Measurements from ENCODE around the gene SETD5.

DNA sequence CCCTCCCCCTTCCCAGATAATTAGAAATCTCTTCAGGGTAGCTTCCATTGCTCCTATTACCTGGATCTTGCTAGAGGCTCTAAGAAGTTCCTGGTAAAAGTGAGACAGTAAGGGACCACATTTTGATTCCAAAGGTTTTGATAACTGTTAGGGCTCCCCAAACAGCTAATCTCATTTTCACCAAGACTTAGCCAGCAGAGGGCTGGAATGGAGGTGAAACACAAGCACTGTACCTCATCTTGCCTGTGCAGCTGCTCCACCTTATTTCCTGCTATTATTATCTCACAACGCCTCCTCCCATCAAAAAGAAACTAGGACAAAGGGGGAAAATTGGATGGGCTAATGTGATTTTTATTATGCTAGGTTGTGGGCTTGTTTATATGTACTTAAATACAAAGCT, 7.3 kb downstream of the SETD5 start:
- TF ChIP-seq, protein P1, sequence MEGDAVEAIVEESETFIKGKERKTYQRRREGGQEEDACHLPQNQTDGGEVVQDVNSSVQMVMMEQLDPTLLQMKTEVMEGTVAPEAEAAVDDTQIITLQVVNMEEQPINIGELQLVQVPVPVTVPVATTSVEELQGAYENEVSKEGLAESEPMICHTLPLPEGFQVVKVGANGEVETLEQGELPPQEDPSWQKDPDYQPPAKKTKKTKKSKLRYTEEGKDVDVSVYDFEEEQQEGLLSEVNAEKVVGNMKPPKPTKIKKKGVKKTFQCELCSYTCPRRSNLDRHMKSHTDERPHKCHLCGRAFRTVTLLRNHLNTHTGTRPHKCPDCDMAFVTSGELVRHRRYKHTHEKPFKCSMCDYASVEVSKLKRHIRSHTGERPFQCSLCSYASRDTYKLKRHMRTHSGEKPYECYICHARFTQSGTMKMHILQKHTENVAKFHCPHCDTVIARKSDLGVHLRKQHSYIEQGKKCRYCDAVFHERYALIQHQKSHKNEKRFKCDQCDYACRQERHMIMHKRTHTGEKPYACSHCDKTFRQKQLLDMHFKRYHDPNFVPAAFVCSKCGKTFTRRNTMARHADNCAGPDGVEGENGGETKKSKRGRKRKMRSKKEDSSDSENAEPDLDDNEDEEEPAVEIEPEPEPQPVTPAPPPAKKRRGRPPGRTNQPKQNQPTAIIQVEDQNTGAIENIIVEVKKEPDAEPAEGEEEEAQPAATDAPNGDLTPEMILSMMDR (IDR thresholded peaks at IDR 0.05) = peak in 3 of 6 experiments; percentile 22 to 29 (median 25)
- TF ChIP-seq POLR2A (IDR thresholded peaks at IDR 0.05) = no peak

Data from Peyer's patch (tissue), 4 donors.